ENCODE measurements around the gene RAB33A. TPM values are rescaled to one million over a fixed set of nuclear protein-coding genes. Genes with fewer than 3 reads are reported as not detected.
A peak's percentile ranks its signal among the peaks of the same experiment; 100 is the strongest.

Gene RAB33A
- total and polyA plus RNA-seq, 9 of the 15 experiments (the other 6 are each of a cell fraction or from before 2014, with no cell fraction given) = 0.04 to 0.20 (median 0.06) TPM; not detected in 4

GRCh38 chrX:130179579-130180215 is 7.9 kb downstream of the RAB33A start (continued):
- TF ChIP-seq ZNF655 (CRISPR knock-in tag; IDR thresholded peaks at IDR 0.05) (no peak), MAFG (tag; conservative IDR thresholded peaks at IDR 0.05) (peak; percentile 89), E2F6 (IDR thresholded peaks at IDR 0.05; ENCODE audit: borderline replicate concordance in 1 of 2, extremely low read depth in 1 of 2, insufficient read depth in 1 of 2, insufficient read length in 1 of 2, low read depth in 1 of 2, low read length in 1 of 2, poor library complexity in 1 of 2, severe bottlenecking in 1 of 2) (no peak), FOXK2 (conservative IDR thresholded peaks at IDR 0.05 in 1 of 2, IDR thresholded peaks at IDR 0.05 in 1 of 2; ENCODE audit: low read depth in 2 of 2) (peak; percentile 58 to 63; a peak in 3 of 4 replicates), ZBTB9 (CRISPR knock-in tag; IDR thresholded peaks at IDR 0.05) (0 out of 2 replicates have a peak, but pooled peaks have one; percentile 30), AFF1 (IDR thresholded peaks at IDR 0.05; ENCODE audit: low read depth in 1 of 2, partially characterized antibody in 2 of 2) (peak; percentile 14 to 90), ASH1L (IDR thresholded peaks at IDR 0.05; ENCODE audit: borderline replicate concordance, low read depth, partially characterized antibody) (no peak), HDAC1 (IDR thresholded peaks at IDR 0.05) (peak in 1 of 2 experiments; percentile 99; a peak in 3 of 4 replicates), PYGO2 (tag; IDR thresholded peaks at IDR 0.05) (peak; percentile 85), HDAC3 (IDR thresholded peaks at IDR 0.05; ENCODE audit: borderline replicate concordance, partially characterized antibody) (peak; percentile 97), TFAP4 (CRISPR knock-in tag; IDR thresholded peaks at IDR 0.05; ENCODE audit: borderline replicate concordance) (peak; percentile 31; the same call in 1 of the 2 replicates), ZNF511 (CRISPR knock-in tag; IDR thresholded peaks at IDR 0.05) (no peak), NBN (IDR thresholded peaks at IDR 0.05; ENCODE audit: low read depth) (peak; percentile 99), CTBP1 (IDR thresholded peaks at IDR 0.05; ENCODE audit: borderline replicate concordance) (peak; percentile 88; the same call in 1 of the 2 replicates), CEBPG (CRISPR knock-in tag; IDR thresholded peaks at IDR 0.05) (peak; percentile 15; the same call in 1 of the 2 replicates), CEBPG (tag; conservative IDR thresholded peaks at IDR 0.05 in 1 of 2, IDR thresholded peaks at IDR 0.05 in 1 of 2) (no peak; a peak in 1 of 4 replicates)

All from K562 (cell line).